Stimulated activated effector memory CD8-positive, alpha-beta T cell treated with anti-CD3 and anti-CD28 coated beads, Interleukin-12 subunit alpha, Interleukin-12 subunit beta, amount 100 ng/mL, for 72 hours (primary cell): Measurements from ENCODE around the gene TDRD6.
A peak's percentile ranks its signal among the peaks of the same experiment; 100 is the strongest.

Source experiments
- ATAC-seq: fragments of 150-1000 bp; cut with Tn5 transposase; 2 replicates; pipeline ENCODE4 v1.10.0; 2021
- DNase-seq, 2 donors: peaks; one replicate each; pipeline ENCODE4 v3.0.0; 2021 to 2022; ENCODE audit warnings: low spot score in 2 of 2
- H3K27ac Mint-ChIP-seq: one replicate; pipeline ENCODE4 v1.8.0; 2022; ENCODE audit warnings: mild to moderate bottlenecking, mixed read lengths
- H3K36me3 Mint-ChIP-seq: one replicate; pipeline ENCODE4 v1.8.0; 2022; ENCODE audit warnings: mild to moderate bottlenecking, mixed read lengths
- H3K4me1 Mint-ChIP-seq: one replicate; pipeline ENCODE4 v1.8.0; 2022; ENCODE audit warnings: mixed read lengths
- H3K4me3 Mint-ChIP-seq: one replicate; pipeline ENCODE4 v1.8.0; 2022; ENCODE audit warnings: mild to moderate bottlenecking, mixed read lengths
- H3K9me3 Mint-ChIP-seq: one replicate; pipeline ENCODE4 v1.8.0; 2022; ENCODE audit warnings: mixed read lengths

The TDRD6 gene

GRCh38 chr6:46657642-46658041 is 30.0 kb upstream of the TDRD6 start:
- H3K36me3 Mint-ChIP-seq, result no peaks in the 10 kb centered on the region
- no peak overlapping the region for H3K27ac Mint-ChIP-seq
- peaks cover 10% of the 10 kb centered on the region for H3K4me1 Mint-ChIP-seq

GRCh38 chr6:46661483-46661882 is 26.2 kb upstream of the TDRD6 start:
- Mint-ChIP-seq H3K9me3 (no peaks in the 10 kb centered on the region), H3K27ac (no peak overlapping the region), H3K4me3 (no peak overlapping the region), H3K36me3 (no peaks in the 10 kb centered on the region), H3K4me1 (no peaks in the 10 kb centered on the region)
- ATAC-seq, result no peak
- no peak for DNase-seq

More at GRCh38 chr6:46657642-46658041, 30.0 kb upstream of the TDRD6 start:
- H3K4me3 Mint-ChIP-seq, result no peak overlapping the region
- DNase-seq (no peak), ATAC-seq (no peak)
- no peaks in the 10 kb centered on the region for H3K9me3 Mint-ChIP-seq

DNA sequence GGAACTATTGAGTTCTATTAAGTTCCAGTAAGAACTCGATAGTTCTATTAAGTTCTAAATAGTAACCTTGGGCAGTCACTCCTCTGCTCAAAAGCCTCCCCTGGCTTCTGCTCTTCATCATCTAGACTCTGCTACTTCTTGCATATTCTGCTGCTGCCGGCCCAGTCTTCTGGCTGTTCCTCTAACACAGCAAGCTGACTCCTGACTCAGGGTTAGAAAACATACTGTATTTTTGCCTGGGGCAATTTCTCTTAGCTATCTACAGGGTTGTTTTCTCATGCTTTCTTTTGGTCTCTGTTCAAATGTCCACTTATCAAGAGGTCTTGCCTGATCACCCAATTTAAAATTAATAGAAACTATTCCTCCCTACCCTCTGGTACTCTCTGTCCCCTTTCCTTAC is 20.3 kb upstream of the TDRD6 start:
- no peak for ATAC-seq
- no peak overlapping the region for H3K4me3 Mint-ChIP-seq
- H3K4me1 Mint-ChIP-seq, result no peaks in the 10 kb centered on the region
- H3K36me3 Mint-ChIP-seq, result no peaks in the 10 kb centered on the region
- no peaks in the 10 kb centered on the region for H3K9me3 Mint-ChIP-seq
- H3K27ac Mint-ChIP-seq, result no peak overlapping the region
- no peak for DNase-seq

GRCh38 chr6:46674410-46674809 is 13.3 kb upstream of the TDRD6 start:
- Mint-ChIP-seq H3K27ac (no peak overlapping the region), H3K9me3 (no peaks in the 10 kb centered on the region), H3K4me1 (no peaks in the 10 kb centered on the region), H3K4me3 (no peak overlapping the region), H3K36me3 (no peaks in the 10 kb centered on the region)
- DNase-seq (no peak), ATAC-seq (peak; percentile 65)

GRCh38 chr6:46676604-46677313 is 10.9 kb upstream of the TDRD6 start:
- Mint-ChIP-seq H3K9me3 (no peaks in the 10 kb centered on the region), H3K4me3 (no peak overlapping the region), H3K4me1 (no peaks in the 10 kb centered on the region), H3K27ac (no peak overlapping the region), H3K36me3 (no peaks in the 10 kb centered on the region)
- no peak for ATAC-seq
- no peak for DNase-seq

- DNase-seq (no peak), ATAC-seq (no peak)
- no peaks in the 10 kb centered on the region for H3K4me1 Mint-ChIP-seq
- H3K27ac Mint-ChIP-seq, result no peak overlapping the region
- no peaks in the 10 kb centered on the region for H3K36me3 Mint-ChIP-seq
- H3K4me3 Mint-ChIP-seq, result no peak overlapping the region
- H3K9me3 Mint-ChIP-seq, result no peaks in the 10 kb centered on the region
Measured at GRCh38 chr6:46677314-46677654, 10.4 kb upstream of the TDRD6 start.

DNA sequence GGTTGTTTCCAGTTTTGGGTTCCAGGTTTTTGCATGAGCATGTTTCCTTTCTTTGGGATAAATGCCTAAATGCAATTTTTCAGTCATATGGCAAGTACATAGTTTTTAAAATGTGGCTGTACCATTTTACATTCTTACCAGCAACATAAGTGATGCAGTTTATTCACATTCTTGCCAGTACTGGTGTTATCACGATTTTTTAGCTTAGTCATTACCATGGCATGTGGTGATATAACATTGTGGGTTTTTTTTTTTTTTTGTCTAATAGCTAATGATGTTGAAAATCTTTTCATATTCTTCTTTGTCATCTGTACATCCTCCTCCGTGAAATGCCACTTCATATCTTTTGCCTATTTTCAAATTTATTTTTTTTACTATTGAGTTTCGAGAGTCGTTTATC is 2.9 kb upstream of the TDRD6 start:
- H3K36me3 Mint-ChIP-seq, result no peaks in the 10 kb centered on the region
- no peak overlapping the region for H3K4me3 Mint-ChIP-seq
- no peak overlapping the region for H3K27ac Mint-ChIP-seq
- H3K4me1 Mint-ChIP-seq, result no peaks in the 10 kb centered on the region
- DNase-seq, result no peak
- ATAC-seq, result no peak
- H3K9me3 Mint-ChIP-seq, result no peaks in the 10 kb centered on the region

DNA sequence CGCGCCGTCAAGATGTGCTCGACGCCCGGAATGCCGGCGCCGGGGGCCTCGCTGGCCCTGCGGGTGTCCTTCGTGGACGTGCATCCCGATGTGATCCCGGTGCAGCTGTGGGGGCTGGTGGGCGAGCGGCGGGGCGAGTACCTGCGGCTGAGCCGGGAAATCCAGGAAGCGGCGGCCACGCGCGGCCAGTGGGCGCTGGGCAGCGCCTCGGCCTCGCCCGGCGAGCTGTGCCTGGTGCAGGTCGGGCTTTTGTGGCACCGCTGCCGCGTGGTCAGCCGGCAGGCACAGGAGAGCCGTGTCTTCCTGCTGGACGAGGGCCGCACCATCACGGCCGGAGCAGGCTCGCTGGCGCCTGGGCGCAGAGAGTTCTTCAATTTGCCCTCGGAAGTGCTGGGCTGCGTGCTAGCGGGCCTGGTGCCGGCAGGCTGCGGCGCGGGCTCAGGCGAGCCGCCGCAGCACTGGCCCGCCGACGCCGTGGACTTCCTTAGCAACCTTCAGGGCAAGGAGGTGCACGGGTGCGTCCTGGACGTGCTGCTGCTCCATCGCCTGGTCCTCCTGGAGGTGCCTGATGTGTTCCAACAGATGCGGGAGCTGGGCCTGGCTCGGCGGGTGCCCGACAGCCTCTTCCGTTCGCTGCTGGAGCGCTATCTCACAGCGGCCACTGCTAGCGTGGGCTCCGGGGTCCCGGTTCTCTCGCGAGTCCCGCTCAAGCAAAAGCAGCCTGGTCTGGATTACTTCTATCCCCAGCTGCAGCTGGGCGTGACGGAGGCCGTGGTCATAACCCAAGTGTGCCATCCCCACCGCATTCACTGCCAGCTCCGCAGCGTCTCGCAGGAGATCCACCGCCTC is 656 bp downstream of the TDRD6 start:
- H3K4me1 Mint-ChIP-seq, result no peaks in the 10 kb centered on the region

GRCh38 chr6:46688966-46689335 is 1.3 kb downstream of the TDRD6 start:
- no peak for DNase-seq
- no peaks in the 10 kb centered on the region for H3K9me3 Mint-ChIP-seq
- no peaks in the 10 kb centered on the region for H3K36me3 Mint-ChIP-seq
- H3K27ac Mint-ChIP-seq, result no peak overlapping the region
- no peaks in the 10 kb centered on the region for H3K4me1 Mint-ChIP-seq
- no peak overlapping the region for H3K4me3 Mint-ChIP-seq
- no peak for ATAC-seq

More for the DNA sequence above, 656 bp downstream of the TDRD6 start:
- Mint-ChIP-seq H3K9me3 (no peaks in the 10 kb centered on the region), H3K36me3 (no peaks in the 10 kb centered on the region), H3K27ac (no peak overlapping the region), H3K4me3 (no peak overlapping the region)
- no peak for ATAC-seq
- no peak for DNase-seq

DNA sequence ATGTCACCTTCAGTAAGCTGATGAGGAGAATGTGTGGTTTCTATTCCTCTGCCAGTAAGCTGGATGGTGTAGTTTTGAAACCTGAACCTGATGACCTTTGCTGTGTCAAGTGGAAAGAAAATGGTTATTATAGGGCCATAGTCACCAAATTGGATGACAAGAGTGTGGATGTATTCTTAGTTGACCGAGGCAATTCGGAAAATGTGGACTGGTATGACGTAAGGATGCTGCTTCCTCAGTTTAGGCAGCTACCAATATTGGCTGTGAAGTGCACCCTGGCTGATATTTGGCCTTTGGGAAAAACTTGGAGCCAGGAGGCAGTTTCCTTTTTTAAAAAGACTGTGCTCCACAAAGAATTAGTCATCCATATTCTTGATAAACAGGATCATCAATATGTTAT is 2.0 kb downstream of the TDRD6 start:
- no peaks in the 10 kb centered on the region for H3K9me3 Mint-ChIP-seq
- H3K36me3 Mint-ChIP-seq, result no peaks in the 10 kb centered on the region

DNA sequence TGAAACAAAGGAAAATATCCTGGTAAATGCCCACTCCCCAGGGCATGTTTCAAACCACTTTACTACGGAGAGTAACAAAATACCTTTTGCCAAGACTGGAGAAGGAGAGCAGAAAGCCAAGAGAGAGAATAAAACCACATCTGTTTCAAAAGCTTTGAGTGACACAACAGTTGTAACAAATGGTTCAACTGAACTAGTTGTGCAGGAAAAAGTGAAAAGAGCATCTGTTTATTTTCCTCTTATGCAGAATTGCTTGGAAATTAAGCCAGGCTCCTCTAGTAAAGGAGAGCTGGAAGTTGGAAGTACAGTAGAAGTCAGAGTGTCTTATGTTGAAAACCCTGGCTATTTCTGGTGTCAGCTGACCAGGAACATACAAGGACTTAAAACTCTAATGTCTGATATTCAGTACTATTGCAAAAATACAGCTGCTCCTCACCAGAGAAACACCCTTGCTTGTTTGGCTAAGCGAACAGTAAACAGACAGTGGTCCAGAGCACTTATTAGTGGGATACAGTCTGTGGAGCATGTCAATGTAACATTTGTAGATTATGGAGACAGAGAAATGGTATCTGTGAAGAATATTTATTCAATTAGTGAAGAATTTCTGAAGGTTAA is 2.6 kb downstream of the TDRD6 start:
- ATAC-seq, result no peak
- no peak overlapping the region for H3K27ac Mint-ChIP-seq
- no peaks in the 10 kb centered on the region for H3K4me1 Mint-ChIP-seq

More for the DNA sequence above, 2.0 kb downstream of the TDRD6 start:
- H3K4me3 Mint-ChIP-seq, result no peak overlapping the region
- no peaks in the 10 kb centered on the region for H3K4me1 Mint-ChIP-seq
- DNase-seq (no peak), ATAC-seq (no peak)
- H3K27ac Mint-ChIP-seq, result no peak overlapping the region

GRCh38 chr6:46690911-46691451 is 3.3 kb downstream of the TDRD6 start:
- H3K4me1 Mint-ChIP-seq, result no peaks in the 10 kb centered on the region
- ATAC-seq, result no peak

More for the DNA sequence above, 2.6 kb downstream of the TDRD6 start:
- no peak for DNase-seq
- Mint-ChIP-seq H3K9me3 (no peaks in the 10 kb centered on the region), H3K36me3 (no peaks in the 10 kb centered on the region), H3K4me3 (no peak overlapping the region)

GRCh38 chr6:46699970-46700369 is 12.3 kb downstream of the TDRD6 start:
- no peak overlapping the region for H3K4me3 Mint-ChIP-seq
- H3K36me3 Mint-ChIP-seq, result no peaks in the 10 kb centered on the region
- H3K4me1 Mint-ChIP-seq, result no peaks in the 10 kb centered on the region
- H3K9me3 Mint-ChIP-seq, result no peaks in the 10 kb centered on the region
- DNase-seq, result no peak
- no peak overlapping the region for H3K27ac Mint-ChIP-seq
- no peak for ATAC-seq

More at GRCh38 chr6:46690911-46691451, 3.3 kb downstream of the TDRD6 start:
- DNase-seq, result no peak
- Mint-ChIP-seq H3K36me3 (no peaks in the 10 kb centered on the region), H3K27ac (no peak overlapping the region), H3K9me3 (no peaks in the 10 kb centered on the region), H3K4me3 (no peak overlapping the region)

DNA sequence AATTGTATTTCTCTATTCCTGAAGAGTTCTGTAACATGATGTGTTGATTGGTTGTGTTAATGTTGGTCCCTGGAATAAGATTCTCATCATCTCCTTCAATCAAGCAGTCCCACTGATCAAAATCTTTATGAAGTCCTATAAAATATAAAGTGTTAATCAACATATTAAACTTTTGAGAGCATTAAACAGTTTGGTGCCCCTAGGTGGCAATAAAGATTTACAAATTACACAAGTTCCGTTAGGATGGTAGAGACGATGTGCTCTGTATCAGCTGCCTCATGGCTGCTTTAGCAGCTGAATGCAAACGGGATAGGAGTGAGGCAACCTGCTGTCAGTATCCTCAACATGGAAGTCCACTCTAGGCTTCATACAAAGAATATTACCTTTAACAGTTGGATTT is 16.9 kb downstream of the TDRD6 start:
- peak; percentile 47 for ATAC-seq
- H3K9me3 Mint-ChIP-seq, result no peaks in the 10 kb centered on the region
- no peaks in the 10 kb centered on the region for H3K36me3 Mint-ChIP-seq
- H3K4me1 Mint-ChIP-seq, result no peaks in the 10 kb centered on the region
- H3K4me3 Mint-ChIP-seq, result no peak overlapping the region
- no peak overlapping the region for H3K27ac Mint-ChIP-seq
- DNase-seq, result no peak

- Mint-ChIP-seq H3K9me3 (no peaks in the 10 kb centered on the region), H3K36me3 (no peaks in the 10 kb centered on the region), H3K27ac (no peak overlapping the region), H3K4me1 (no peaks in the 10 kb centered on the region), H3K4me3 (no peak overlapping the region)
- ATAC-seq (peak; percentile 74), DNase-seq (no peak)
Measured at GRCh38 chr6:46706464-46706863, 18.8 kb downstream of the TDRD6 start.
